ENCODE measurements around the gene SLC17A6. TPM values are rescaled to one million over a fixed set of nuclear protein-coding genes. Genes with fewer than 3 reads are reported as not detected.

Gene SLC17A6
- total RNA-seq, 1 experiment from 2014 or later, result not detected

- CTCF ChIA-PET, result no interaction called here
- intact Hi-C loops (cut with micrococcal nuclease), result no loop called here
- H3K79me2 ChIP-seq (ENCODE audit: insufficient read depth, low read length), result no peaks in the 10 kb centered on the region
- H3K4me3 ChIP-seq (replicated peaks in 1 of 2; ENCODE audit: low read depth in 1 of 2, low read length in 2 of 2), result no peak overlapping the region
- no peak overlapping the region for H3K9ac ChIP-seq (ENCODE audit: low read length)
- ATAC-seq, result no peak
- H3K27ac ChIP-seq (ENCODE audit: low read depth, low read length), result no peak overlapping the region
- no peak overlapping the region for H3K4me2 ChIP-seq (ENCODE audit: low read length)
- H3K4me1 ChIP-seq (ENCODE audit: control insufficient read depth in 1 of 2, insufficient read depth in 2 of 2, low read length in 2 of 2), result no peaks in the 10 kb centered on the region
- H3K9me3 ChIP-seq (ENCODE audit: control insufficient read depth in 1 of 2, insufficient read depth in 1 of 2, low read depth in 1 of 2, low read length in 2 of 2), result no peaks in the 10 kb centered on the region
- no peak overlapping the region for H2AFZ ChIP-seq (ENCODE audit: low read depth, low read length, poor library complexity, severe bottlenecking)
- H3K9me2 ChIP-seq (ENCODE audit: insufficient read depth), result no peaks in the 10 kb centered on the region
- RAD21 ChIA-PET (ENCODE audit: low non-redundant PET in 1 of 2, low total read pairs in 2 of 2, uncharacterized antibody in 2 of 2, unreplicated experiment in 2 of 2), result no interaction called here
- H3K27me3 ChIP-seq (ENCODE audit: insufficient read depth, low read length), result peaks cover 8% of the 10 kb centered on the region
- TF ChIP-seq POLR2AphosphoS5 (IDR thresholded peaks at IDR 0.05; ENCODE audit: low read depth, low read length) (no peak), ZBTB33 (IDR thresholded peaks at IDR 0.05; ENCODE audit: extremely low read depth, insufficient replicate concordance, low read length) (no peak), SP1 (IDR thresholded peaks at IDR 0.05; ENCODE audit: low read depth) (no peak), EZH2phosphoT487 (IDR thresholded peaks at IDR 0.05; ENCODE audit: borderline replicate concordance) (no peak), CTCF (IDR thresholded peaks at IDR 0.05 in 2 of 3, conservative IDR thresholded peaks at IDR 0.05 in 1 of 3; ENCODE audit: borderline replicate concordance in 1 of 3, insufficient read depth in 1 of 3, low read depth in 2 of 3, low read length in 2 of 3) (no peak), ZFX (IDR thresholded peaks at IDR 0.05) (no peak), ATF3 (IDR thresholded peaks at IDR 0.05) (no peak), RAD21 (IDR thresholded peaks at IDR 0.05; ENCODE audit: low read depth) (no peak), ZNF274 (IDR thresholded peaks at IDR 0.05; ENCODE audit: low read depth, low read length) (no peak), POLR2A (IDR thresholded peaks at IDR 0.05; ENCODE audit: borderline replicate concordance, extremely low read depth, insufficient read depth, insufficient read length) (no peak), EZH2 (IDR thresholded peaks at IDR 0.05) (no peak), CEBPB (IDR thresholded peaks at IDR 0.05; ENCODE audit: low read depth) (no peak), SIN3A (IDR thresholded peaks at IDR 0.05; ENCODE audit: low read depth) (no peak)
- DNase-seq (ENCODE audit: low read depth, low spot score), result no peak
- no TSS peak for BruUV-seq (replicated peaks)
- POLR2A ChIA-PET, result no interaction called here
- H3K36me3 ChIP-seq (ENCODE audit: control insufficient read depth in 1 of 2, insufficient read depth in 2 of 2, low read length in 2 of 2), result no peaks in the 10 kb centered on the region
- no peaks in the 10 kb centered on the region for H4K20me1 ChIP-seq (ENCODE audit: insufficient read depth)
These were observed 21.1 kb downstream of the SLC17A6 start for GRCh38 chr11:22359295-22359694.

Measured in HCT116 (cell line).